Keratinocyte (primary cell): ENCODE results near the gene PNP. TPM values are rescaled to one million over a fixed set of nuclear protein-coding genes. Genes with fewer than 3 reads are reported as not detected.

ENCODE experiments used
- DNase-seq: peaks from one replicate; pipeline ENCODE4 v3.0.0-alpha.2; 2011; ENCODE audit warnings: low read depth, missing footprints, low spot score
- FAIRE-seq: peaks from 2 replicates; lab custom pipeline; 2011; peaks lifted over from hg19 to GRCh38; lab: Jason Lieb, UNC
- H2AFZ ChIP-seq: 2 replicates; pipeline ENCODE4 v1.6.0; 2012; ENCODE audit warnings: low read length, control low read depth, inconsistent platforms; ENCODE audit not compliant: control insufficient read depth
- H3K27ac ChIP-seq: 2 replicates; pipeline ENCODE4 v1.5.1; 2011; ENCODE audit warnings: low read length; ENCODE audit not compliant: control insufficient read depth, insufficient read depth
- H3K27me3 ChIP-seq: 3 replicates; pipeline ENCODE4 v1.6.0; 2011; ENCODE audit warnings: low read length; ENCODE audit not compliant: control insufficient read depth, insufficient read depth; ENCODE audit errors: extremely low read depth
- H3K36me3 ChIP-seq, 2 experiments: 2 replicates in 1 of 2; 3 replicates in 1 of 2; pipeline ENCODE4 v1.5.1; 2011; ENCODE audit warnings: low read length in 2 of 2, mild to moderate bottlenecking in 1 of 2; ENCODE audit not compliant: control insufficient read depth in 2 of 2, insufficient read depth in 2 of 2; ENCODE audit errors: extremely low read depth in 1 of 2
- H3K4me1 ChIP-seq: 3 replicates; pipeline ENCODE4 v1.5.1; 2011; ENCODE audit warnings: low read length; ENCODE audit not compliant: control insufficient read depth, insufficient read depth; ENCODE audit errors: extremely low read depth
- H3K4me2 ChIP-seq: 3 replicates; pipeline ENCODE4 v1.6.0; 2011; ENCODE audit warnings: low read depth, low read length; ENCODE audit not compliant: control insufficient read depth, insufficient read depth; ENCODE audit errors: extremely low read depth
- H3K4me3 ChIP-seq, 3 experiments: fragments of 200-600 bp in 1 of 3; sonication (generic) in 1 of 3; 2 replicates in 2 of 3; 3 replicates in 1 of 3; pipeline ENCODE4 v1.5.1; 2011 to 2016; ENCODE audit warnings: low read length in 3 of 3, mild to moderate bottlenecking in 3 of 3, control low read depth in 2 of 3, inconsistent platforms in 1 of 3, low read depth in 1 of 3, mixed read lengths in 1 of 3, mixed run types in 1 of 3, moderate library complexity in 1 of 3; ENCODE audit not compliant: control insufficient read depth in 2 of 3, insufficient read depth in 2 of 3; ENCODE audit errors: extremely low read depth in 1 of 3
- H3K79me2 ChIP-seq: 2 replicates; pipeline ENCODE4 v1.6.0; 2012; ENCODE audit warnings: low read length; ENCODE audit not compliant: control insufficient read depth, insufficient read depth
- H3K9ac ChIP-seq: 3 replicates; pipeline ENCODE4 v1.6.0; 2011; ENCODE audit warnings: low read length; ENCODE audit not compliant: control insufficient read depth, insufficient read depth; ENCODE audit errors: extremely low read depth
- H3K9me1 ChIP-seq: 3 replicates; pipeline ENCODE4 v1.6.0; 2011; ENCODE audit warnings: low read length; ENCODE audit not compliant: control insufficient read depth, insufficient read depth; ENCODE audit errors: extremely low read depth
- H3K9me3 ChIP-seq: 2 replicates; pipeline ENCODE4 v1.5.1; 2012; ENCODE audit warnings: low read depth, low read length; ENCODE audit not compliant: control insufficient read depth
- H4K20me1 ChIP-seq: 3 replicates; pipeline ENCODE4 v1.6.0; 2011; ENCODE audit warnings: low read length; ENCODE audit not compliant: control insufficient read depth, insufficient read depth; ENCODE audit errors: extremely low read depth
- CTCF ChIP-seq, 3 experiments: IDR thresholded peaks in 1 of 3; conservative IDR thresholded peaks in 1 of 3; optimal IDR thresholded peaks in 1 of 3; 2 replicates in 2 of 3; 3 replicates in 1 of 3; pipeline versions ENCODE3 to v1.5.1; 2011; ENCODE audit warnings: low read length in 3 of 3, mild to moderate bottlenecking in 3 of 3, moderate library complexity in 2 of 3, control low read depth in 1 of 3, inconsistent platforms in 1 of 3; ENCODE audit not compliant: insufficient read depth in 2 of 3; ENCODE audit errors: extremely low read depth in 1 of 3
- EZH2 ChIP-seq: IDR thresholded peaks from one replicate; pipeline ENCODE4 v1.6.1; 2012; ENCODE audit warnings: inconsistent platforms, mild to moderate bottlenecking, low read length, moderate library complexity
- dilution Hi-C: fragments of 300-500 bp; cut with MboI; formaldehyde crosslinking; loops from one replicate; pipeline ENCODE4 v1.7.0; 2020; ENCODE audit warnings: low sequenced_read_pairs; ENCODE audit not compliant: extremely low pct_ligation_motif_present
- polyA plus RNA-seq, 5 experiments: library from polyadenylated mRNA; depleted of rRNA in 3 of 5; stranded (reverse) in 3 of 5; stranded (forward) in 1 of 5; unstranded in 1 of 5; fragments of >200 nt; gene quantifications; 1 replicate in 1 of 5; 2 replicates in 3 of 5; 3 replicates in 1 of 5; pipeline versions ENCODE4 v1.2.1 to v1.2.3, GENCODE V29; 2011 to 2012; ENCODE audit warnings: missing spikeins in 2 of 5, low read depth in 1 of 5, low replicate concordance in 1 of 5

The PNP gene
- polyA plus RNA-seq, 1 donor (not counting 4 experiments of a cell fraction or from before 2014, with no cell fraction given), result 325 TPM

- Histone ChIP-seq H3K9me1 (no peaks in the 10 kb centered on the region), H3K4me1 (peaks cover 22% of the 10 kb centered on the region), H4K20me1 (no peaks in the 10 kb centered on the region), H3K27ac (no peak overlapping the region), H2AFZ (no peak overlapping the region), H3K4me2 (no peak overlapping the region), H3K9ac (no peak overlapping the region), H3K9me3 (no peaks in the 10 kb centered on the region), H3K36me3 (no peaks in the 10 kb centered on the region), H3K79me2 (no peaks in the 10 kb centered on the region), H3K27me3 (no peaks in the 10 kb centered on the region), H3K4me3 (no peak overlapping the region)
- dilution Hi-C loops, result no loop called here
- no peak for FAIRE-seq
- DNase-seq, result no peak
- TF ChIP-seq EZH2, result no peak
- TF ChIP-seq CTCF (optimal IDR thresholded peaks at IDR 0.05 in 1 of 3, IDR thresholded peaks at IDR 0.05 in 1 of 3, conservative IDR thresholded peaks at IDR 0.05 in 1 of 3; ENCODE audit: extremely low read depth in 1 of 3, insufficient read depth in 2 of 3, low read length in 3 of 3), result no peak
These were observed 30.7 kb downstream of the PNP start for GRCh38 chr14:20499881-20500280.

- H3K36me3 ChIP-seq, result no peaks in the 10 kb centered on the region
- no peaks in the 10 kb centered on the region for H4K20me1 ChIP-seq
- TF ChIP-seq EZH2, result no peak
- TF ChIP-seq CTCF (optimal IDR thresholded peaks at IDR 0.05 in 1 of 3, IDR thresholded peaks at IDR 0.05 in 1 of 3, conservative IDR thresholded peaks at IDR 0.05 in 1 of 3; ENCODE audit: extremely low read depth in 1 of 3, insufficient read depth in 2 of 3, low read length in 3 of 3), result no peak
- FAIRE-seq (no peak), DNase-seq (no peak)
- H3K4me3 ChIP-seq, result no peak overlapping the region
- no peaks in the 10 kb centered on the region for H3K27me3 ChIP-seq
- H3K79me2 ChIP-seq, result no peaks in the 10 kb centered on the region
- H3K9me3 ChIP-seq, result no peaks in the 10 kb centered on the region
- H3K4me2 ChIP-seq, result no peak overlapping the region
- dilution Hi-C loops, result no loop called here
- H3K9ac ChIP-seq, result no peak overlapping the region
- peaks cover 14% of the 10 kb centered on the region for H3K4me1 ChIP-seq
- no peak overlapping the region for H3K27ac ChIP-seq
- H3K9me1 ChIP-seq, result no peaks in the 10 kb centered on the region
- H2AFZ ChIP-seq, result no peak overlapping the region
These were observed 32.1 kb downstream of the PNP start for GRCh38 chr14:20501346-20501745.
